Breast epithelium (tissue), 3 donors: Measurements from ENCODE around the gene HIVEP3.

Source experiments
- CTCF ChIP-seq, 3 donors: fragments of 450-650 bp; IDR thresholded peaks; one replicate each; pipeline ENCODE4 v1.5.1; 2016 to 2017; ENCODE audit warnings: antibody characterized with exemption in 3 of 3, mild to moderate bottlenecking in 3 of 3, moderate library complexity in 3 of 3
- POLR2A ChIP-seq: fragments of 450-650 bp; IDR thresholded peaks from one replicate; pipeline ENCODE4 v1.6.1; 2016; ENCODE audit warnings: antibody characterized with exemption, mild to moderate bottlenecking, moderate library complexity
- POLR2AphosphoS5 ChIP-seq, 3 donors: sonication (generic); formaldehyde crosslinking; IDR thresholded peaks; one replicate each; pipeline ENCODE4 v1.6.1; 2017; ENCODE audit warnings: antibody characterized with exemption in 3 of 3

- no peak for TF ChIP-seq CTCF (IDR thresholded peaks at IDR 0.05)
- TF ChIP-seq POLR2A = no peak
- no peak for TF ChIP-seq POLR2AphosphoS5 (IDR thresholded peaks at IDR 0.05)
These were observed 187.9 kb downstream of the HIVEP3 start for GRCh38 chr1:41730806-41731205.
